Vagina (tissue), 2 donors: ENCODE results near the gene UPK2.

Source experiments
- CTCF ChIP-seq, 3 experiments: fragments of 450-650 bp in 2 of 3; fragments of 200-600 bp in 1 of 3; sonication (generic) in 1 of 3; IDR thresholded peaks; one replicate each; pipeline ENCODE4 v1.5.1; 2017 to 2019; ENCODE audit warnings: antibody characterized with exemption in 3 of 3, mild to moderate bottlenecking in 2 of 3, moderate library complexity in 2 of 3
- POLR2A ChIP-seq, 2 donors: fragments of 450-650 bp; IDR thresholded peaks; one replicate each; pipeline ENCODE4 v1.6.1; 2017; ENCODE audit warnings: antibody characterized with exemption in 2 of 2, mild to moderate bottlenecking in 2 of 2, moderate library complexity in 2 of 2
- POLR2AphosphoS5 ChIP-seq, 2 donors: sonication (generic); formaldehyde crosslinking; IDR thresholded peaks; one replicate each; pipeline ENCODE4 v1.9.0; 2017; ENCODE audit warnings: antibody characterized with exemption in 2 of 2, mild to moderate bottlenecking in 2 of 2, low read depth in 1 of 2; ENCODE audit not compliant: insufficient read depth in 1 of 2

- no peak for TF ChIP-seq CTCF (IDR thresholded peaks at IDR 0.05)
- TF ChIP-seq POLR2A (IDR thresholded peaks at IDR 0.05) = no peak
- no peak for TF ChIP-seq POLR2AphosphoS5 (IDR thresholded peaks at IDR 0.05; ENCODE audit: insufficient read depth in 1 of 2, low read depth in 1 of 2)
These were observed 17.9 kb downstream of the UPK2 start for GRCh38 chr11:118973985-118974384.
